Upper lobe of left lung (tissue), 4 donors: ENCODE data around the gene ZBTB7B.

Source experiments
- POLR2A ChIP-seq, 4 donors: fragments of 450-650 bp; IDR thresholded peaks; one replicate each; pipeline ENCODE4 v1.5.1; 2016 to 2017; ENCODE audit warnings: antibody characterized with exemption in 4 of 4, mild to moderate bottlenecking in 2 of 4
- POLR2AphosphoS5 ChIP-seq, 2 donors: sonication (generic); formaldehyde crosslinking; IDR thresholded peaks; one replicate each; pipeline ENCODE4 v1.5.1; 2017; ENCODE audit warnings: antibody characterized with exemption in 2 of 2
- TF ChIP-seq, protein P1 (sequence below), 6 experiments: fragments of 450-650 bp in 4 of 6; fragments of 200-600 bp in 2 of 6; sonication (generic) in 2 of 6; IDR thresholded peaks; one replicate each; pipeline ENCODE4 v1.5.1; 2016 to 2019; ENCODE audit warnings: antibody characterized with exemption in 6 of 6

DNA sequence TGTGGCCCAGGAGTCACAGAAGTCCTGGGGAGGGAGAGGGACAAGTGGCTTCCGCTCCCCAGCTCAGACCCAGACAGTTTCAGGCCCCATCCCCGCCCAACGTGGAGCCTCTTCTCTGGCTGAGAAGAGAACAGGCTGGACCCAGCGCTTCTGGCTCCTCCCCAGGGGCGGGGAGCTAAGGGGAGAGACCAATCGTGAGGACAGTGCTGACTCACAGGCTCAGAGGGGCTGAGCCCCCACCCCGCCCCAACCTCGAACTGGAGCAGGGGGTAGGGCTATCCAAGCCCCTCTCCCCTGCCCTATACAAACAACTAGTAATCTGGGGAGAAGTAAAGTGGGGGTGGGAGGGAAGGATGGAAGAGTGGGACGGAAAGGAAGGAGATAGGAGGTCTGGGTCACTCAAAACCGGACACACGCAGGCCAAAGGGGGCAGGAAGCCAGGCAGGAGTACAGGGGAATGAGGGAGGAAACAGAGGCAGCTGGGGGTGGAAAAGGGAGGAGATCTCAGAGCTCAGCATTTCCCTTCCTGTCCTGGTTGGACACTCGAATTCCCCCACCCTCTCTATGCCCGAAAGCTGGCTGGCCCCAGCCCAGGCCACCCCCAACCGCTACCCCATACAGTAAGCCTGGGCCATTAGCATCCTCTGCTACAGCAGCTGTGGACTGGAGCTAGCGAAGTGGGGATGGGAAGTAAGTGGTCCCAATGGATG lies 31.8 kb upstream of the ZBTB7B start, which contains the start of gene SHC1:
- TF ChIP-seq, protein P1, sequence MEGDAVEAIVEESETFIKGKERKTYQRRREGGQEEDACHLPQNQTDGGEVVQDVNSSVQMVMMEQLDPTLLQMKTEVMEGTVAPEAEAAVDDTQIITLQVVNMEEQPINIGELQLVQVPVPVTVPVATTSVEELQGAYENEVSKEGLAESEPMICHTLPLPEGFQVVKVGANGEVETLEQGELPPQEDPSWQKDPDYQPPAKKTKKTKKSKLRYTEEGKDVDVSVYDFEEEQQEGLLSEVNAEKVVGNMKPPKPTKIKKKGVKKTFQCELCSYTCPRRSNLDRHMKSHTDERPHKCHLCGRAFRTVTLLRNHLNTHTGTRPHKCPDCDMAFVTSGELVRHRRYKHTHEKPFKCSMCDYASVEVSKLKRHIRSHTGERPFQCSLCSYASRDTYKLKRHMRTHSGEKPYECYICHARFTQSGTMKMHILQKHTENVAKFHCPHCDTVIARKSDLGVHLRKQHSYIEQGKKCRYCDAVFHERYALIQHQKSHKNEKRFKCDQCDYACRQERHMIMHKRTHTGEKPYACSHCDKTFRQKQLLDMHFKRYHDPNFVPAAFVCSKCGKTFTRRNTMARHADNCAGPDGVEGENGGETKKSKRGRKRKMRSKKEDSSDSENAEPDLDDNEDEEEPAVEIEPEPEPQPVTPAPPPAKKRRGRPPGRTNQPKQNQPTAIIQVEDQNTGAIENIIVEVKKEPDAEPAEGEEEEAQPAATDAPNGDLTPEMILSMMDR (IDR thresholded peaks at IDR 0.05), result no peak
- TF ChIP-seq POLR2A (IDR thresholded peaks at IDR 0.05), result peak in 3 of 4 donors; percentile 39 to 87 (median 77)
- peak; percentile 83 to 96 for TF ChIP-seq POLR2AphosphoS5 (IDR thresholded peaks at IDR 0.05)
